OCI-LY1 (cell line): Measurements from ENCODE around the gene PDGFRB.

ENCODE experiments used
- H2AFZ ChIP-seq: fragments of 200-600 bp; sonication (generic), shearing (Covaris generic); 2 replicates; pipeline ENCODE4 v1.6.0; 2014; ENCODE audit warnings: antibody characterized with exemption, mild to moderate bottlenecking, low read length
- H3F3A ChIP-seq: fragments of 200-600 bp; sonication (generic), shearing (Covaris generic); 2 replicates; pipeline ENCODE4 v1.6.0; 2014; ENCODE audit warnings: mild to moderate bottlenecking, antibody characterized with exemption, low read length, moderate library complexity; ENCODE audit not compliant: insufficient read depth
- H3K27ac ChIP-seq: fragments of 200-600 bp; sonication (generic); 2 replicates; pipeline ENCODE4 v1.5.1; 2014; ENCODE audit warnings: low read length, mixed run types, mild to moderate bottlenecking, low read depth; ENCODE audit not compliant: poor library complexity, severe bottlenecking
- H3K27me3 ChIP-seq: fragments of 200-600 bp; sonication (generic); 2 replicates; pipeline ENCODE4 v1.6.0; 2014; ENCODE audit warnings: antibody characterized with exemption, mild to moderate bottlenecking, low read length, moderate library complexity; ENCODE audit not compliant: insufficient read depth
- H3K36me3 ChIP-seq: fragments of 200-600 bp; sonication (generic); 2 replicates; pipeline ENCODE4 v1.6.1; 2014; ENCODE audit warnings: mild to moderate bottlenecking, antibody characterized with exemption, low read length, moderate library complexity, mixed read lengths; ENCODE audit not compliant: insufficient read depth
- H3K4me1 ChIP-seq: fragments of 200-600 bp; sonication (generic); 2 replicates; pipeline ENCODE4 v1.5.1; 2014; ENCODE audit warnings: mild to moderate bottlenecking, low read length, moderate library complexity; ENCODE audit not compliant: insufficient read depth, severe bottlenecking
- H3K4me2 ChIP-seq: fragments of 200-600 bp; sonication (generic), shearing (Covaris generic); 2 replicates; pipeline ENCODE4 v1.6.1; 2014; ENCODE audit warnings: low read length
- H3K4me3 ChIP-seq: fragments of 200-600 bp; sonication (generic); 2 replicates; pipeline ENCODE4 v1.5.1; 2014; ENCODE audit warnings: low read length, low read depth, mild to moderate bottlenecking, mixed read lengths; ENCODE audit not compliant: poor library complexity, severe bottlenecking
- H3K79me2 ChIP-seq: fragments of 200-600 bp; shearing (Covaris generic); 2 replicates; pipeline ENCODE4 v1.6.1; 2016; ENCODE audit warnings: mixed run types, low read length, mixed read lengths; ENCODE audit not compliant: insufficient read depth
- H3K9ac ChIP-seq: fragments of 200-600 bp; sonication (generic), shearing (Covaris generic); 2 replicates; pipeline ENCODE4 v1.6.1; 2014; ENCODE audit warnings: mild to moderate bottlenecking, low read length, mixed read lengths
- H3K9me2 ChIP-seq: fragments of 200-600 bp; sonication (generic), shearing (Covaris generic); 2 replicates; pipeline ENCODE4 v1.6.1; 2014; ENCODE audit warnings: low read depth, mild to moderate bottlenecking, low read length, mixed read lengths
- H3K9me3 ChIP-seq: fragments of 200-600 bp; shearing (Covaris generic); 2 replicates; pipeline ENCODE4 v1.6.1; 2014; ENCODE audit warnings: low read length, mixed read lengths
- H4K20me1 ChIP-seq: fragments of 200-600 bp; sonication (generic), shearing (Covaris generic); 2 replicates; pipeline ENCODE4 v1.6.0; 2016; ENCODE audit warnings: mild to moderate bottlenecking, low read length; ENCODE audit not compliant: insufficient read depth
- EZH2 ChIP-seq: fragments of 200-600 bp; sonication (generic), shearing (Covaris generic); IDR thresholded peaks from 2 replicates; pipeline ENCODE4 v1.8.0; 2017; ENCODE audit warnings: borderline replicate concordance, mixed run types, mild to moderate bottlenecking, antibody characterized with exemption, low read length, moderate library complexity, mixed read lengths
- TF ChIP-seq, protein P1 (sequence below): fragments of 200-600 bp; sonication (generic), shearing (Covaris generic); IDR thresholded peaks from 2 replicates; pipeline ENCODE4 v1.5.1; 2017; ENCODE audit warnings: mild to moderate bottlenecking, antibody characterized with exemption, low read length, moderate library complexity, mixed read lengths

The PDGFRB gene

GRCh38 chr5:150143350-150144245 is 12.0 kb downstream of the PDGFRB start:
- H3F3A ChIP-seq, result no peaks in the 10 kb centered on the region
- TF ChIP-seq, protein P1, sequence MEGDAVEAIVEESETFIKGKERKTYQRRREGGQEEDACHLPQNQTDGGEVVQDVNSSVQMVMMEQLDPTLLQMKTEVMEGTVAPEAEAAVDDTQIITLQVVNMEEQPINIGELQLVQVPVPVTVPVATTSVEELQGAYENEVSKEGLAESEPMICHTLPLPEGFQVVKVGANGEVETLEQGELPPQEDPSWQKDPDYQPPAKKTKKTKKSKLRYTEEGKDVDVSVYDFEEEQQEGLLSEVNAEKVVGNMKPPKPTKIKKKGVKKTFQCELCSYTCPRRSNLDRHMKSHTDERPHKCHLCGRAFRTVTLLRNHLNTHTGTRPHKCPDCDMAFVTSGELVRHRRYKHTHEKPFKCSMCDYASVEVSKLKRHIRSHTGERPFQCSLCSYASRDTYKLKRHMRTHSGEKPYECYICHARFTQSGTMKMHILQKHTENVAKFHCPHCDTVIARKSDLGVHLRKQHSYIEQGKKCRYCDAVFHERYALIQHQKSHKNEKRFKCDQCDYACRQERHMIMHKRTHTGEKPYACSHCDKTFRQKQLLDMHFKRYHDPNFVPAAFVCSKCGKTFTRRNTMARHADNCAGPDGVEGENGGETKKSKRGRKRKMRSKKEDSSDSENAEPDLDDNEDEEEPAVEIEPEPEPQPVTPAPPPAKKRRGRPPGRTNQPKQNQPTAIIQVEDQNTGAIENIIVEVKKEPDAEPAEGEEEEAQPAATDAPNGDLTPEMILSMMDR, result no peak
- no peak for TF ChIP-seq EZH2
- H3K4me3 ChIP-seq, result no peak overlapping the region
- H3K9me2 ChIP-seq, result no peaks in the 10 kb centered on the region
- no peak overlapping the region for H3K9ac ChIP-seq
- H3K27me3 ChIP-seq, result peaks cover 10% of the 10 kb centered on the region; the same call in 1 of the 2 replicates
- H3K9me3 ChIP-seq, result no peaks in the 10 kb centered on the region
- no peaks in the 10 kb centered on the region for H3K79me2 ChIP-seq
- no peaks in the 10 kb centered on the region for H3K36me3 ChIP-seq
- no peak overlapping the region for H3K27ac ChIP-seq
- no peak overlapping the region for H2AFZ ChIP-seq
- H3K4me2 ChIP-seq, result no peak overlapping the region
- no peaks in the 10 kb centered on the region for H4K20me1 ChIP-seq
- no peaks in the 10 kb centered on the region for H3K4me1 ChIP-seq

DNA sequence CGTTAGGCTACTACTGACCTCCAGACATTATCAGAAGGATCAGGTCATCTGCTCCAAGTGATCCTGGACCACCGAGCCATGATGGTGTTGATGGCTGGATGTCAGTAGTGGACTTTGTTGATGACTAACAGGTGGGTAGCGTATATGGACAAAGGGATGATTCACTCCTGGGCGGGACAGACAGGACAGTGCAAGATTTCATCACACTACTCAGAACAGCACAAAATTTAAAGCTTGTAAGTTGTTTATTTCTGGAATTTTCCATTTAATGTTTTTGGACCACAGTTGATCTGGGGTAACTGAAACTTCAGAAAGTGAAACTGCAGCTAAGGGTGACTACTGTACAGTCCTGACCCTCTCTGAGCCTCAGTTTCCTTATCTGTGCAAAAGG is 12.7 kb downstream of the PDGFRB start:
- H2AFZ ChIP-seq, result no peak overlapping the region
- H3K4me2 ChIP-seq, result no peak overlapping the region
- H3F3A ChIP-seq, result no peaks in the 10 kb centered on the region
- TF ChIP-seq EZH2, result no peak
- TF ChIP-seq, protein P1, result no peak
- no peaks in the 10 kb centered on the region for H3K79me2 ChIP-seq
- no peaks in the 10 kb centered on the region for H3K36me3 ChIP-seq
- no peaks in the 10 kb centered on the region for H3K9me3 ChIP-seq
- no peaks in the 10 kb centered on the region for H4K20me1 ChIP-seq
- H3K4me1 ChIP-seq, result no peaks in the 10 kb centered on the region
- H3K4me3 ChIP-seq, result no peak overlapping the region
- no peak overlapping the region for H3K9ac ChIP-seq
- H3K9me2 ChIP-seq, result no peaks in the 10 kb centered on the region
- no peak overlapping the region for H3K27ac ChIP-seq
- H3K27me3 ChIP-seq, result peaks cover 10% of the 10 kb centered on the region; the same call in 1 of the 2 replicates

GRCh38 chr5:150142185-150142958 is 13.3 kb downstream of the PDGFRB start:
- Histone ChIP-seq H3F3A (no peaks in the 10 kb centered on the region), H3K79me2 (no peaks in the 10 kb centered on the region), H3K36me3 (no peaks in the 10 kb centered on the region), H3K9me2 (no peaks in the 10 kb centered on the region), H3K4me3 (no peak overlapping the region), H2AFZ (no peak overlapping the region), H3K9ac (no peak overlapping the region), H3K4me2 (no peak overlapping the region), H3K4me1 (no peaks in the 10 kb centered on the region), H3K27me3 (peaks cover 6% of the 10 kb centered on the region; the same call in 1 of the 2 replicates), H3K9me3 (no peaks in the 10 kb centered on the region), H4K20me1 (no peaks in the 10 kb centered on the region), H3K27ac (no peak overlapping the region)
- TF ChIP-seq EZH2, result no peak
- TF ChIP-seq, protein P1, result no peak
